K562 (cell line): ENCODE results near the gene GALNT5. TPM values are rescaled to one million over a fixed set of nuclear protein-coding genes. Genes with fewer than 3 reads are reported as not detected.

ENCODE experiments used
- CEBPB ChIP-seq: fragments of 450-650 bp; IDR thresholded peaks from 2 replicates; pipeline ENCODE4 v1.6.1; 2016; ENCODE audit warnings: missing genetic modification characterization, missing compliant biosample characterization
- DIDO1 ChIP-seq: fragments of 450-650 bp; IDR thresholded peaks from 2 replicates; pipeline ENCODE4 v1.6.1; 2016; ENCODE audit warnings: low read depth, missing biosample characterization, missing genetic modification characterization
- EZH2 ChIP-seq: IDR thresholded peaks from 2 replicates; pipeline ENCODE4 v1.6.1; 2012; ENCODE audit warnings: low read depth, mild to moderate bottlenecking, inconsistent platforms, low read length, borderline replicate concordance
- HDAC2 ChIP-seq: fragments of 450-650 bp; IDR thresholded peaks from 2 replicates; pipeline ENCODE4 v1.6.1; 2016; ENCODE audit warnings: mild to moderate bottlenecking
- HSF4 ChIP-seq: fragments of 250-450 bp; sonication (Bioruptor Pico); IDR thresholded peaks from 2 replicates; pipeline ENCODE4 v2.1.2; 2022; ENCODE audit warnings: mild to moderate bottlenecking, moderate library complexity, borderline replicate concordance
- MTA1 ChIP-seq: fragments of 450-650 bp; IDR thresholded peaks from 2 replicates; pipeline ENCODE4 v1.6.1; 2017; ENCODE audit warnings: borderline replicate concordance
- PATZ1 ChIP-seq: fragments of 250-450 bp; sonication (Bioruptor Pico); IDR thresholded peaks from 2 replicates; pipeline ENCODE4 v1.5.0; 2020; ENCODE audit warnings: mild to moderate bottlenecking, borderline replicate concordance
- PBX2 ChIP-seq, 2 experiments: IDR thresholded peaks in 1 of 2; conservative IDR thresholded peaks in 1 of 2; 2 replicates each; pipeline ENCODE4 v1.6.1; 2016; ENCODE audit warnings: low read depth in 2 of 2, mild to moderate bottlenecking in 1 of 2, missing compliant biosample characterization in 1 of 2, missing genetic modification characterization in 1 of 2, moderate library complexity in 1 of 2
- SIX5 ChIP-seq, 2 experiments: IDR thresholded peaks; 2 replicates each; pipeline ENCODE4 v1.6.1; 2011; ENCODE audit warnings: low read length in 2 of 2, borderline replicate concordance in 1 of 2, low read depth in 1 of 2, mild to moderate bottlenecking in 1 of 2, moderate library complexity in 1 of 2; ENCODE audit not compliant: insufficient read depth in 1 of 2
- TCF3 ChIP-seq: sonication (generic); formaldehyde crosslinking; IDR thresholded peaks from 2 replicates; pipeline ENCODE4 v1.4.0; 2020; ENCODE audit warnings: mild to moderate bottlenecking, missing genetic modification reagents
- TRIM24 ChIP-seq, 2 experiments: fragments of 450-650 bp; IDR thresholded peaks; 2 replicates each; pipeline ENCODE4 v1.6.1; 2016
- ZNF41 ChIP-seq: fragments of 250-450 bp; sonication (Bioruptor Pico); conservative IDR thresholded peaks from 2 replicates; pipeline ENCODE4 v1.4.0; 2020; ENCODE audit warnings: mild to moderate bottlenecking
- ZZZ3 ChIP-seq: fragments of 450-650 bp; IDR thresholded peaks from 2 replicates; pipeline ENCODE4 v1.6.1; 2016; ENCODE audit warnings: antibody characterized with exemption, mild to moderate bottlenecking, moderate library complexity
- polyA plus RNA-seq, 8 experiments: library from polyadenylated mRNA; depleted of rRNA in 4 of 8; stranded (reverse) in 5 of 8; unstranded in 3 of 8; fragments of >200 nt; fragmentation: Nextera tagmentation in 2 of 8; fragmentation: Illumina TruSeq in 1 of 8; extraction: Ambion mirVana in 2 of 8; extraction: Trizol in 1 of 8; gene quantifications; 2 replicates each; pipeline versions ENCODE4 v1.2.1 to v1.2.3, GENCODE V29; 2011 to 2014; ENCODE audit warnings: inconsistent platforms in 1 of 8, missing spikeins in 1 of 8
- total RNA-seq, 7 experiments: library from RNA; depleted of rRNA in 6 of 7; stranded (reverse); fragments of >200 nt in 6 of 7; fragmentation: Illumina TruSeq in 2 of 7; extraction: Trizol in 2 of 7; gene quantifications; 2 replicates each; pipeline versions ENCODE4 v1.2.1 to v1.2.3, GENCODE V29; 2011 to 2021; ENCODE audit warnings: low replicate concordance in 1 of 7
- TF ChIP-seq, protein P1 (sequence below): fragments of 250-450 bp; sonication (Bioruptor Pico); IDR thresholded peaks from 2 replicates; pipeline ENCODE4 v1.9.0; 2021; ENCODE audit warnings: mild to moderate bottlenecking, inconsistent platforms
- TF ChIP-seq, protein P2 (sequence below): sonication (generic); formaldehyde crosslinking; IDR thresholded peaks from 2 replicates; pipeline ENCODE4 v1.8.0; 2022; ENCODE audit warnings: missing genetic modification reagents, mild to moderate bottlenecking, moderate library complexity, borderline replicate concordance
- TF ChIP-seq, protein P3 (sequence below), 2 experiments: fragments of 450-650 bp; IDR thresholded peaks; 2 replicates each; pipeline ENCODE4 v1.6.1; 2016

Gene GALNT5
- total and polyA plus RNA-seq, 9 of the 15 experiments (the other 6 are each of a cell fraction or from before 2014, with no cell fraction given) = 21.6 to 73.0 (median 54.7) TPM

- TF ChIP-seq ZNF41 (CRISPR knock-in tag) (no peak), EZH2 (no peak), HSF4 (CRISPR knock-in tag) (peak; percentile 74; the same call in 1 of the 2 replicates), ZZZ3 (no peak), TRIM24 (IDR thresholded peaks at IDR 0.05) (peak in 1 of 2 experiments; percentile 42; a peak in 1 of 4 replicates), PBX2 (CRISPR knock-in tag; IDR thresholded peaks at IDR 0.05; ENCODE audit: low read depth) (no peak), PBX2 (tag; conservative IDR thresholded peaks at IDR 0.05; ENCODE audit: low read depth) (peak; percentile 38), SIX5 (IDR thresholded peaks at IDR 0.05; ENCODE audit: borderline replicate concordance in 1 of 2, insufficient read depth in 1 of 2, low read depth in 1 of 2, low read length in 2 of 2) (no peak), HDAC2 (peak; percentile 43; the same call in 1 of the 2 replicates), DIDO1 (no peak), TCF3 (CRISPR knock-in tag) (peak; percentile 48; the same call in 1 of the 2 replicates), MTA1 (0 out of 2 replicates have a peak, but pooled peaks have one; percentile 47), CEBPB (tag) (no peak), PATZ1 (no peak)
- TF ChIP-seq, protein P1, sequence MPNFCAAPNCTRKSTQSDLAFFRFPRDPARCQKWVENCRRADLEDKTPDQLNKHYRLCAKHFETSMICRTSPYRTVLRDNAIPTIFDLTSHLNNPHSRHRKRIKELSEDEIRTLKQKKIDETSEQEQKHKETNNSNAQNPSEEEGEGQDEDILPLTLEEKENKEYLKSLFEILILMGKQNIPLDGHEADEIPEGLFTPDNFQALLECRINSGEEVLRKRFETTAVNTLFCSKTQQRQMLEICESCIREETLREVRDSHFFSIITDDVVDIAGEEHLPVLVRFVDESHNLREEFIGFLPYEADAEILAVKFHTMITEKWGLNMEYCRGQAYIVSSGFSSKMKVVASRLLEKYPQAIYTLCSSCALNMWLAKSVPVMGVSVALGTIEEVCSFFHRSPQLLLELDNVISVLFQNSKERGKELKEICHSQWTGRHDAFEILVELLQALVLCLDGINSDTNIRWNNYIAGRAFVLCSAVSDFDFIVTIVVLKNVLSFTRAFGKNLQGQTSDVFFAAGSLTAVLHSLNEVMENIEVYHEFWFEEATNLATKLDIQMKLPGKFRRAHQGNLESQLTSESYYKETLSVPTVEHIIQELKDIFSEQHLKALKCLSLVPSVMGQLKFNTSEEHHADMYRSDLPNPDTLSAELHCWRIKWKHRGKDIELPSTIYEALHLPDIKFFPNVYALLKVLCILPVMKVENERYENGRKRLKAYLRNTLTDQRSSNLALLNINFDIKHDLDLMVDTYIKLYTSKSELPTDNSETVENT (CRISPR knock-in tag) = 0 out of 2 replicates have a peak, but pooled peaks have one; percentile 30
- TF ChIP-seq, protein P2, sequence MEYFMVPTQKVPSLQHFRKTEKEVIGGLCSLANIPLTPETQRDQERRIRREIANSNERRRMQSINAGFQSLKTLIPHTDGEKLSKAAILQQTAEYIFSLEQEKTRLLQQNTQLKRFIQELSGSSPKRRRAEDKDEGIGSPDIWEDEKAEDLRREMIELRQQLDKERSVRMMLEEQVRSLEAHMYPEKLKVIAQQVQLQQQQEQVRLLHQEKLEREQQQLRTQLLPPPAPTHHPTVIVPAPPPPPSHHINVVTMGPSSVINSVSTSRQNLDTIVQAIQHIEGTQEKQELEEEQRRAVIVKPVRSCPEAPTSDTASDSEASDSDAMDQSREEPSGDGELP (CRISPR knock-in tag) = peak; percentile 91
- TF ChIP-seq, protein P3, sequence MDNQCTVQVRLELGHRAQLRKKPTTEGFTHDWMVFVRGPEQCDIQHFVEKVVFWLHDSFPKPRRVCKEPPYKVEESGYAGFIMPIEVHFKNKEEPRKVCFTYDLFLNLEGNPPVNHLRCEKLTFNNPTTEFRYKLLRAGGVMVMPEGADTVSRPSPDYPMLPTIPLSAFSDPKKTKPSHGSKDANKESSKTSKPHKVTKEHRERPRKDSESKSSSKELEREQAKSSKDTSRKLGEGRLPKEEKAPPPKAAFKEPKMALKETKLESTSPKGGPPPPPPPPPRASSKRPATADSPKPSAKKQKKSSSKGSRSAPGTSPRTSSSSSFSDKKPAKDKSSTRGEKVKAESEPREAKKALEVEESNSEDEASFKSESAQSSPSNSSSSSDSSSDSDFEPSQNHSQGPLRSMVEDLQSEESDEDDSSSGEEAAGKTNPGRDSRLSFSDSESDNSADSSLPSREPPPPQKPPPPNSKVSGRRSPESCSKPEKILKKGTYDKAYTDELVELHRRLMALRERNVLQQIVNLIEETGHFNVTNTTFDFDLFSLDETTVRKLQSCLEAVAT (IDR thresholded peaks at IDR 0.05) = peak; percentile 98
These were observed 1.2 kb downstream of the GALNT5 start (continued) for GRCh38 chr2:157258520-157259326.
